Forelimb muscle (tissue), 1 donor: ENCODE data around the gene HINT2. TPM values are rescaled to one million over a fixed set of nuclear protein-coding genes. Genes with fewer than 3 reads are reported as not detected.

Experiments
- DNase-seq: peaks from one replicate; pipeline ENCODE4 v3.0.0-alpha.2; 2013; ENCODE audit warnings: low read depth
- polyA plus RNA-seq: library from polyadenylated mRNA; unstranded; fragments of 120-200 nt; gene quantifications from one replicate; pipeline ENCODE4 v1.2.1, GENCODE V29; 2013; ENCODE audit not compliant: insufficient read length

Gene HINT2
- polyA plus RNA-seq, 1 donor: 30.7 TPM

- no peak for DNase-seq
Observed at GRCh38 chr9:35774907-35775635, 39.8 kb downstream of the HINT2 start.

GRCh38 chr9:35771943-35772342 is 42.9 kb downstream of the HINT2 start:
- DNase-seq: no peak

- no peak for DNase-seq
Observed at GRCh38 chr9:35771534-35771933, 43.3 kb downstream of the HINT2 start.

GRCh38 chr9:35771075-35771433 is 43.8 kb downstream of the HINT2 start:
- DNase-seq: no peak

- no peak for DNase-seq
Observed at GRCh38 chr9:35769763-35770162, 45.1 kb downstream of the HINT2 start.

- no peak for DNase-seq
Observed at GRCh38 chr9:35767458-35767857, 47.4 kb downstream of the HINT2 start.

GRCh38 chr9:35766997-35767396 is 47.8 kb downstream of the HINT2 start:
- DNase-seq: no peak

- no peak for DNase-seq
Observed at GRCh38 chr9:35763803-35764202, 51.0 kb downstream of the HINT2 start.

- DNase-seq: no peak
Observed at GRCh38 chr9:35763181-35763580, 51.7 kb downstream of the HINT2 start.

Other genes with a start within 250 kb of the HINT2 start
- gene TESK1, start 209.8 kb downstream of the HINT2 start, polyA plus RNA-seq: 42.2 TPM
- gene CD72, start 196.6 kb downstream of the HINT2 start, polyA plus RNA-seq: 2.6 TPM
- not detected for gene SIT1, start 164.1 kb downstream of the HINT2 start, polyA plus RNA-seq
- gene RMRP, start 157.0 kb downstream of the HINT2 start, polyA plus RNA-seq: not detected
- gene CCDC107, start 156.8 kb downstream of the HINT2 start, polyA plus RNA-seq: 22.1 TPM
- 5.6 TPM for gene ARHGEF39, start 149.8 kb downstream of the HINT2 start, polyA plus RNA-seq
- gene CA9, start 141.1 kb downstream of the HINT2 start, polyA plus RNA-seq: 0.87 TPM
- 8,819 TPM for gene TPM2, start 125.1 kb downstream of the HINT2 start, polyA plus RNA-seq
- 87.7 TPM for gene TLN1, start 82.8 kb downstream of the HINT2 start, polyA plus RNA-seq
- gene CREB3, start 82.4 kb downstream of the HINT2 start, polyA plus RNA-seq: 23.5 TPM
- 70.2 TPM for gene GBA2, start 65.8 kb downstream of the HINT2 start, polyA plus RNA-seq
- 17.9 TPM for gene RGP1, start 65.8 kb downstream of the HINT2 start, polyA plus RNA-seq
- gene MSMP, start 60.8 kb downstream of the HINT2 start, polyA plus RNA-seq: 0.77 TPM
- 22.4 TPM for gene NPR2, start 23.5 kb downstream of the HINT2 start, polyA plus RNA-seq
- gene SPAG8, start 2.8 kb downstream of the HINT2 start, polyA plus RNA-seq: 2.3 TPM
- 0.18 TPM for gene FAM221B, start 13.7 kb upstream of the HINT2 start, polyA plus RNA-seq
- 20.3 TPM for gene TMEM8B, start 14.2 kb upstream of the HINT2 start, polyA plus RNA-seq
- 0.10 TPM for gene OR13J1, start 55.4 kb upstream of the HINT2 start, polyA plus RNA-seq
- 2.1 TPM for gene HRCT1, start 91.2 kb upstream of the HINT2 start, polyA plus RNA-seq
- gene SPAAR, start 94.4 kb upstream of the HINT2 start, polyA plus RNA-seq: 2.2 TPM
- gene OR2S2, start 143.1 kb upstream of the HINT2 start, polyA plus RNA-seq: 0.23 TPM
- 20.7 TPM for gene RECK, start 221.9 kb upstream of the HINT2 start, polyA plus RNA-seq